ENCODE data around the gene AP5Z1. TPM values are rescaled to one million over a fixed set of nuclear protein-coding genes. Genes with fewer than 3 reads are reported as not detected.
"Not testable (repeated sequence)": the region's sequence is repeated elsewhere in the genome, so short reads cannot be mapped to it uniquely, and the experiment has no call there.

Gene AP5Z1
- total RNA-seq, 1 donor from 2014 or later: 111 TPM

GRCh38 chr7:4799508-4800268 is 24.3 kb downstream of the AP5Z1 start:
- POLR2A ChIA-PET: no interaction called here

DNA sequence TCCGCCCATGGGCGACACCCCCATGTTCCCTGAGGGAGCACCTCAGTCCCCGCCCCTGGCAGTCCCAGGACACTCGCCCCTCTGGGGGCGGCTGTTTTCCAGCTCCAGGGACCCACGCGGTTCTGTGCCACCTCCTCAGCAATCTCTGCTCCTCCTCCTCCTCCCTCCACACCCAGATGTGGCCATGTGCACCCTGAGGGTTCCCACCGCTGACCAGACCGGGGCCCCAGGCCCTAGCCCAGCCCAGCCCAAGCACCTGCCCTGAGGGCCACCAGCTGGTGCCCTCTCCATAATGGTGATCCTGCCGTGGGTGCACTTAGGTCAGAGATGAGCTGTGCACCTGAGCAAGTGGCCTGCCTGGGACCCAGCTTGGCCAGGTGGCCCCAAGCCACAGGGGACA is 25.1 kb downstream of the AP5Z1 start:
- Mint-ChIP-seq H3K36me3 (ENCODE audit: low read depth) (no peaks in the 10 kb centered on the region), H3K9me3 (no peaks in the 10 kb centered on the region), H3K4me3 (no peak overlapping the region), H3K27me3 (no peaks in the 10 kb centered on the region), H3K27ac (no peak overlapping the region), H3K4me1 (no peaks in the 10 kb centered on the region)
- no peak for DNase-seq
- intact Hi-C loops (cut with micrococcal nuclease): no loop called here
- no peak for ATAC-seq (ENCODE audit: low read depth)
- ChIA-PET CTCF (no interaction called here), POLR2A (no interaction called here)
- TF ChIP-seq CTCF (IDR thresholded peaks at IDR 0.05): no peak

More at GRCh38 chr7:4799508-4800268, 24.3 kb downstream of the AP5Z1 start:
- no peak for DNase-seq
- Mint-ChIP-seq H3K36me3 (ENCODE audit: low read depth) (no peaks in the 10 kb centered on the region), H3K27me3 (no peaks in the 10 kb centered on the region), H3K27ac (no peak overlapping the region), H3K9me3 (no peaks in the 10 kb centered on the region), H3K4me3 (no peak overlapping the region), H3K4me1 (no peaks in the 10 kb centered on the region)
- no peak for ATAC-seq (ENCODE audit: low read depth)
- intact Hi-C loops (cut with micrococcal nuclease): no loop called here
- CTCF ChIA-PET: interaction anchor here (1.3 to 3.6 kb wide), 4 partner anchors 10 to 290 kb away, joined by 3 to 35 read pairs (median 4); no protein-coding TSS in a partner anchor
- TF ChIP-seq CTCF (IDR thresholded peaks at IDR 0.05): no peak

DNA sequence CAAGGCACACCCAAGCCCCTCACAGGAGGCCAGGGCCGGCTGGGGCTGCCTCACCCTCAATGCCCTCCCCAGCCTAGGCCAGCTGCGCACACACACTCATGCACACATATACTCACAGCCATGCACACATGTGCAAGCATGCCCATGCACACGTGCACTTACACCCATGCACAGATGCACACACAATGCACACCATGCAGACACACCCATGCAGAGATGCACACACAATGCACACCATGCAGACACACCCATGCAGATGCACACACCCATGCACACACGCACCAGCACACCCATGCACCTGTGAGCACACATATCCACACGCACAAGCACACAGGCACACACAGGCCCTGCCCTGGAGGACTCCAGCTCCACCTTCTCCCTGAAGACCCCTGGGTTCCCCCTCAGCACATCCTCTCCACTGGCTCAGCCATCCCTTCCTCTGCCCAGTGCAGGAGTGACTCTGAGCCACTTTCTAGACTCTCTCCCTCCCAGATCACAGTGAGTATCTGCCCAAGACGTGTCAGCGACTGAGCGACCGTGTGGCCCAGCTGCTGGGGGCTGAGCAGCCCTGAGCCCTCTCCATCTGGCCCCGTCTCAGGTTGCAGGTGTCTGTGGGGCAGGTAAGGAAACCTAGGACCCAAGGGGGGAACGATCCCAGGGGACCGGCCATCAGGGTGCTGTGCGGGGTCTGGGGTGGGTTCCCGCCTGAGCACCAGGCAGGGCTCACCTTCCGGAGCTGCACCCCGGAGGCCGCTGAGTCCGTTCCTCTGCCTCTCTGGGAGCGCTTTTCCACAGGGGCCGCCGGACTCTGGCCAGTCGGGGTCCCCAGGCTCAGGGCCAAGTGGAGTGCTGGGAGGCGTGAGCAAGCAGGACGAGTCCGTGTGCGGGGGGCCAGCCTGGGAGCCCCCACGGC is 25.8 kb downstream of the AP5Z1 start:
- intact Hi-C loops (cut with micrococcal nuclease): no loop called here
- ChIA-PET POLR2A (no interaction called here), CTCF (no interaction called here)
- no peak for TF ChIP-seq CTCF (IDR thresholded peaks at IDR 0.05)
- no peak for DNase-seq
- H3K9me3 Mint-ChIP-seq: no peaks in the 10 kb centered on the region
- no peaks in the 10 kb centered on the region for H3K36me3 Mint-ChIP-seq (ENCODE audit: low read depth)
- H3K4me1 Mint-ChIP-seq: no peaks in the 10 kb centered on the region
- no peak overlapping the region for H3K4me3 Mint-ChIP-seq
- H3K27ac Mint-ChIP-seq: no peak overlapping the region
- no peak for ATAC-seq (ENCODE audit: low read depth)
- no peaks in the 10 kb centered on the region for H3K27me3 Mint-ChIP-seq

DNA sequence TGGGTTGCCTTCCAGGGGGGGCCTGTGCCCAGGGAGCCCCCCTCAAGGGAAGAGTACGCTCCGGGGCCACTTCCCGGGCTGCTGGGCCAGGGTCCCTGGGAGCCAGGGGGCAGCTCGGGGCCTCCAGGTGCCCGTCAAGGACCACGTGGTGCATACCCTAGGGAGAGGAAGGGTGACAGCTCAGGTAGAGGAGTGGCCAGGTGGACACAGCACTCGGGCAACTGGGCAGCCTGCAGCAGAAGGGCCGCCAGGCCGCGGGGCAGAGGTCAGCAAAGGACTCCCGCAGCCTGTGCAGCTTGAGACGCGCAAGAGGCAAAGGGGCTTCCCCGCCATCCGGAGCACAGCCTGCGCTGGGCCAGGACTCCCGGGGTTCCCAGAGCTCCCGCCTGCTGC is 26.4 kb downstream of the AP5Z1 start:
- H3K4me3 Mint-ChIP-seq: no peak overlapping the region
- intact Hi-C loops (cut with micrococcal nuclease): no loop called here
- POLR2A ChIA-PET: no interaction called here

GRCh38 chr7:4802577-4802976 is 27.2 kb downstream of the AP5Z1 start:
- H3K4me3 Mint-ChIP-seq; H3K36me3 Mint-ChIP-seq (ENCODE audit: low read depth); H3K27me3 Mint-ChIP-seq; DNase-seq; CTCF ChIA-PET; ATAC-seq (ENCODE audit: low read depth); H3K4me1 Mint-ChIP-seq; POLR2A ChIA-PET; intact Hi-C loops (cut with micrococcal nuclease); H3K9me3 Mint-ChIP-seq; H3K27ac Mint-ChIP-seq: not testable (repeated sequence)

More for the DNA sequence above, 26.4 kb downstream of the AP5Z1 start:
- Mint-ChIP-seq H3K36me3 (ENCODE audit: low read depth) (no peaks in the 10 kb centered on the region), H3K4me1 (no peaks in the 10 kb centered on the region), H3K27ac (no peak overlapping the region), H3K27me3 (no peaks in the 10 kb centered on the region), H3K9me3 (no peaks in the 10 kb centered on the region)
- no peak for DNase-seq
- ATAC-seq (ENCODE audit: low read depth): no peak
- TF ChIP-seq CTCF (IDR thresholded peaks at IDR 0.05): no peak
- CTCF ChIA-PET: no interaction called here

Measured in activated B cell treated with CpG ODN at 0.5 μM for 24 hours (primary cell).